HG03139 (cell line): ENCODE measurements around the gene SLC9A3.
"Not testable (repeated sequence)": the region's sequence is repeated elsewhere in the genome, so short reads cannot be mapped to it uniquely, and the experiment has no call there.

Source experiments
- ATAC-seq: cut with Tn5 transposase; IDR thresholded peaks from one replicate; pipeline ENCODE4 v1.9.1; 2021; ENCODE audit not compliant: unreplicated experiment

The SLC9A3 gene

GRCh38 chr5:511476-511875 lies 12.8 kb downstream of the SLC9A3 start:
- no peak for ATAC-seq

- no peak for ATAC-seq
Observed at GRCh38 chr5:510521-510920, 13.7 kb downstream of the SLC9A3 start.

DNA sequence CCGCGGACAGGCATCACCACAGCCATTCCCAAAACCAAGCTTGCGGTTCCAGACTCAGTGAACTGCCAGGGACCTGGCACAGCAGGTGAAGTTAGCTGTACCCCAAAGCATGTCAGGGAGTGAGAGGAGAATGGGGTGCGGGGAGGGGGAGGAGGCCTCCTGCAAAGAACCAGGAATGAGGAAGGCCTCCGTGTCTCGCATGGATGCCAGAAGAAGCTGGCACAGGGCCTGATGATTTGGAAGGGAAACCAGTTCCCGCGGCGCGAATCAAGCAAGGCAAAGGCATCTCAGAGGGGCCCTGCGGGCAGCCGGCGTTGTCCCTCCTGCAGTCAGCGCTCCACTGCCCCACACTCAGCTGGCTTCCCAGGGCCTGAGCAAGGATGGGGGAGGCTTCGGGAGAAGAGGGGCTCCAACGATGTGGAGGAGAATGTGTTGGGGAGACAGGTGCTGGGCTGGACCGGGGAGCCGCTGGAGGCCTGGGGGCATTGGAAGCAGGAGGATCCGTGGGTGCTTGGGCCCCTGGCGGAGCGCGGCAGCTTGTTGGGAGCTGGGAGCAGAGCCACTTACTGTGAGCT lies 14.6 kb downstream of the SLC9A3 start:
- ATAC-seq: no peak

GRCh38 chr5:507986-508575 lies 16.2 kb downstream of the SLC9A3 start:
- ATAC-seq: not testable (repeated sequence)

GRCh38 chr5:505951-506525 lies 18.2 kb downstream of the SLC9A3 start:
- ATAC-seq: no peak

GRCh38 chr5:504326-505154 lies 19.7 kb downstream of the SLC9A3 start:
- ATAC-seq: no peak

- ATAC-seq: no peak
Observed at GRCh38 chr5:502325-503079, 21.7 kb downstream of the SLC9A3 start.

GRCh38 chr5:501831-502184 lies 22.4 kb downstream of the SLC9A3 start:
- no peak for ATAC-seq

DNA sequence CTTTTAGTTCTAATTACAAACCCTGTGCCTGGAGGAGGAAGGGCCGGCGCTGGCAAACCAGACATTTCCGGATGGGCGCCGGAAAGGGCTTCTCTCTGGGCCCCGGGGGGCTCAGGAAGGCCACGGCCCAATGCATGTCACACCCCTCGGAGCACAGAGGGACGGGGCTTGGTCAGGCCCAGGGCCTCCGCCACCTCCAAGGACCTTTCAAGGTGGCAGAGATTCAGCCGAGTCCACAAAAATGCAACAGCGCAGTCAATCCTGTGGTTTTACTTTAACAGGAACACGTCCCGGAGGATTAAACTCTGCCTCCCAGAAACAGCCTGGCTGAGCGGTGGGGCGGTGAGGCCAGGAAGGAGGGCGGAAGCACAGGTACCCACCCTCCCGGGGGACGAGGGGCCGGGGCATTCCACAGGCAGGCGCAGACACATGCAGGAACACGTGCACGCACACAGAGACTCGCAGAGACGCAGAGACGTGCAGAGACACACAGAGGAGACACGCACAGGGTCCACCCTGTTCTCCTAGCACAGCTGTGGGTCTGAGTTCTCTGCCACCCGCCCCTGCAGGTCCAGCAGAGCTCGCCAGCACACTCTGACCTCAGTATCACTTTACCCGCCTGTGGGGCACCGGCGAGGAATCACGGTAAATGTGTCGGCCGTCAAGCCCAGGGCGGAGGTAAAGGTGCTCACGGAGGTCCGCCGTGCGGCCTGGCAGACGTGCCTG lies 23.0 kb downstream of the SLC9A3 start:
- ATAC-seq: no peak

- no peak for ATAC-seq
Observed at GRCh38 chr5:500491-500890, 23.8 kb downstream of the SLC9A3 start.

DNA sequence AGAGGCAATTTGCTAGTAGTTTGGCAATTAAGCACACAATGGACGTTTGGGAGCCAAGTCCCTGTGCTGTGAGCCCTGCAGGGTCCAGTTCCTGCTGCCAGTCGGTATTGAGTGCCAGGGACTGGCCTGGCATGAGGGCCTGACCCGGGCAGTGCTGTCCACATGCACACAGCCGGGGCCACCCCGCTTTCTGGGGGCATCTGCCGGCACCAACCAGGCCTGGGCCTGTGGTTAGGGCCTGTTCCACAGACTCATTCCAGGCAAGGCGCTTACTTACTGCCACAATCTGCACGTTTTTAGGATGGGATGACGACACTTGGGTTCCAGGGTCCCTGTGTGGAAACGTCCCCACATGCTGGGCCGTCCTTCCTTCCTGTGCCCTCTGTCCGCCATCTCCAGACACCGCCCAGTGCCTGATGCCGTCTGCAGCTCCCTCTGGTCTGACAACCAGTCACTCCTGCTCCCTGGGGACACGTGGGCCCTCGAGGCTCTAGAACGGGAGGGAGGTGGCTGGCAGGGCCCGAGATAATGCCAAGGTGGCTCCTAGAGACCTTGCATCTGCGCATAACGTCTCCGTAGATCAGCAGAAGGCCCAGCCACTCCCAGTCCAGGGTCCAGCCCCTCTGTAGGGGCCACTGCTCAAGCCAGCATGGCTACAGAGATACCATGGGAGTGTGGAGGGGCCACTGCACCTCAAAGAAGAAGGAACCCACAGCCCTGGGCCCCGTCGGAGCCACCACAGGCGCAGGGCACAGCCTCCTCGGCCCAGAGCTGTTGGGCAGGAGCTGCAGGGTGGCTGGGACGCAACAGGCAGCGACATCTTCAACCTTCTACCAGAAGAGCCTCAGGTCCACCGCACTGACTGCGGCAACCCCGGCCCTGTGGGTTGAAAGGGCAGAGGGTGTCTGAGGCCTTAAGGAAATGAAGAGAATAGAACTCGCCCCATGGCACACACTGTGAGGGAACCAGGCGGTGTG lies 24.7 kb downstream of the SLC9A3 start:
- no peak for ATAC-seq

DNA sequence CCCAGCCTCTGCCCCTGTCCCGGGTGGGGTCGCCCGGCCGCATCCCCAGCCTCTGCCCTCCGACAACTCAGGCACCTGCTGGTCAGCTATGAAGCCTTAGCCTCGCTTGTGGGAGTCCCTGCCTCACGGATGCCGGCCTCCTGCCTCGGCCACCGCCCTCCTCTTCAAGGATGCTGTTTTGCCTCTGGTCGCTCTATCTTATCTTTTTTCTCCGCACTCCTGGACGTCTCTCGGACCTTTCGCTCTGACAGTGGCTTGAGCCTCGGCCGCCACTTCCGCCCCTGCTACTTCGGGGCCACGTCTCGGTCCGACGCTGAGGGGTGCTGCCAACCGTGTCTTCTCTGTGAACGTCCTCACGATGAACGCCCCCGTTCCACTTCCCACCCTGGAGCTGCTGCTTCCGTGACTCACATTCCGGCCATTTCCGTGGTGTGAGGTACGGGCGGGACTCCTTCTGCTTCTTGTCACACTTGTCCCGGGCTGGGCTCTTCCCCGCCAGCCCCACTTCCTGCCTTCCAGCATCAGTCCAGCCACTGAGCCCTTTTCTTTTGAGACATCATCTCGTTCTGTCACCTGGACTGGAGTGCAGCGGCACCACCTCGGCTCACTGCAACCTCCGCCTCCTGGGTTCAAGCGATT lies 26.3 kb downstream of the SLC9A3 start:
- ATAC-seq: no peak

GRCh38 chr5:497090-497700 lies 27.1 kb downstream of the SLC9A3 start:
- ATAC-seq: no peak

DNA sequence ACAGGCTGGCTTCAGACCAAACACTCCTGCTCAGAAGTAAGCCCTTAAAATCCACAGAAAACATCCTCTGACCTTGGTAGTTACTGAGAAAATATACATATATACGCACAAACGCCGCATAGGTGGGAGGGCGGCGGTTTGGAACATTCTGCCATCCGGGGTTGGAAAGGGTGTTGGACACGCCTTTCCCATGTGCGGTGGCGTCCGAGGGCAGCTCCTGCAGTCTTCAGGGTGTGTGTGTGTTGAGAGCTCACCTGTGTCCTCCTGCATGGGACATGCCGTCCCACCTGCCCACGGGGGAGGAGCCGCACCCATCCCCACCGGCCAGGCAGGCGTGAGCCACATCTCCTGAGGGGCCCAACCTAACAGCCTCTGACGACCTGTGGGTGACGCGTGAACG lies 28.2 kb downstream of the SLC9A3 start:
- no peak for ATAC-seq

DNA sequence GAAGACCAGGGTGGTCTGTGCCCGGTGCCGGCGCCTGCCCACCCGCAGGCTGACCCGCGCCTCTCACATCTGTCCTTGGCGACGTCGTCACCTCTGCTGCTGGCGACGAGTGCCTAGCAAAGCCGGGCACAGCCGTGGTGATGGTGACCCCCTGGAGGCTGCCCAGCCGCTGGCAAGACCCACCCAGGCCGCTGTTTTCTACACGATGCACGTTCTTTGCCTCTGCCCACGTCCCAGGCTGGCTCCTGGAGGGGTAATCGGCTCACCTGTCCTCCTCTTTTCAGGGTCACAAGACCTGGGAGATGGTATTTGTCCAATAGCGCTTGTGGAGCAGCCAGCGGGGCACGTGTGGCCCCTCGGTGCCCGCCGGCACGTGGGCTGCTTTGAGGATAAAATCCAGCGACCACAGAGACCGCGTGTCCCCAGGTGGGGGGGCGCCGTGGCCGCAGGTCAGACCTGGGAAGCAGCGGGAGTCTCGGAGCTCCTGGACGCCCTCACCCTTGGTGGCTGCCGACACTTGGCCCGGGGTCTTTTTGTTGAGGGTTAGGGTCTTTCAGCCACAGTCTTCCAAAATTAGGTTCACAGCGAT lies 29.5 kb downstream of the SLC9A3 start:
- ATAC-seq: no peak

- ATAC-seq: no peak
Observed at GRCh38 chr5:493758-494157, 30.5 kb downstream of the SLC9A3 start.

DNA sequence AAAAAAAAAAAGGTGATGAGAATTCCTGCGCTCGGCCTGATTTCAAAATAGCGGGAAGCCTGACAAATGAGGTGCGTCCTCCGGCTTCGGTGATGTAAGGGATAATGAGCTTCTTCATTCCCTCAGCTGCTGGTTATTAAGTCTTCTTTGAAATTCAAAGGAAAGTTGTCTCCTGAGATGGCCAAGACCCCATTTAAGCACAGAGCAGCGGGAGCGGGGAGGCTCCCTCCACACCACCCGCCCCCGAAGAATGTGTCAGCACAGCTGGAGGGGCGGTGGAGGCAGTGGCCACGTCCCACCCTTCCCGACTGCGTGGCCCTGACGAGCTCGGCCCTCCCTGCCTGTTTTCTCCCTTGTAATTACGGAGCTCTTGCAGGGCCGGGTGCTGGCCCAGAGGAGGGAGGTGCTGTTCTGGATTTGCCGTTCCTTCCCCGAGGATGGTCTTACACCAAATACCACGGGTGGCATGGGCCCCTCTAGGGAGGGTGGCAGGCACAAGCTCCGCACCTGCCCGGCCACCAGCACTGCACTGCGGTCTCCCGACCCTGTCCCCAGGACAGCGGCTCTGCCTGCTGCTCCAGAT lies 31.0 kb downstream of the SLC9A3 start:
- no peak for ATAC-seq
